Right lobe of liver (tissue), 4 donors: Measurements from ENCODE around the gene MTUS2.

Experiments used
- CTCF ChIP-seq, 4 donors: fragments of 200-600 bp in 3 of 4; fragments of 450-650 bp in 1 of 4; IDR thresholded peaks; one replicate each; pipeline versions ENCODE4 v1.5.1 to v1.8.0; 2016 to 2022; ENCODE audit warnings: antibody characterized with exemption in 4 of 4, mild to moderate bottlenecking in 2 of 4
- POLR2A ChIP-seq: fragments of 450-650 bp; IDR thresholded peaks from one replicate; pipeline ENCODE4 v1.6.1; 2017; ENCODE audit warnings: antibody characterized with exemption, mild to moderate bottlenecking
- donor health status: DM: no; HTN: no; CAD: no.
- donor health status: DM: no; HTN: no; CAD: no.
- donor health status: DM: no; HTN: yes; CAD: no.

- TF ChIP-seq CTCF (IDR thresholded peaks at IDR 0.05) (no peak), POLR2A (no peak)
Measured at GRCh38 chr13:28864544-28864943, 44.4 kb downstream of the MTUS2 start.
